Measurements from ENCODE around the gene DPYSL4.

Gene DPYSL4

DNA sequence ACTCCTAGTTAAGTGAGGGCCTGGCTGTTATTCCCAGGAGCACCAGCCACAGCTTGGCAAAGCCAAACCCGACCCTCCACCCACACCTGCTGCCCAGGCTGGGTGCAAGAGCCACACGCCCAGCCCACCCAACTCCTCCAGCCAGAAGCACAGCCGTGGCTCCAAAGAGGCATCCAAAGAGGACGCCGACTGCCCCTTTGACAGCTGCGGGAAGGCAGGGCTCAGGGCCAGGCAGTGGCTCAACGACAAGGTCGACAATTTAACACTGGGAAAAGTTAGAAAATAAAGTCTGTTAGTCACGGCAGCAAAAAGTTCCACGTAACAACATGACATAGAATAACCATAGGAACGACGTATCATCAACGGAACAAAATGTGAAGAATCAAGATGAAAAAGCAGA, 54.3 kb downstream of the DPYSL4 start:
- no peak for DNase-seq (ENCODE audit: low read depth in 2 of 2)

DNA sequence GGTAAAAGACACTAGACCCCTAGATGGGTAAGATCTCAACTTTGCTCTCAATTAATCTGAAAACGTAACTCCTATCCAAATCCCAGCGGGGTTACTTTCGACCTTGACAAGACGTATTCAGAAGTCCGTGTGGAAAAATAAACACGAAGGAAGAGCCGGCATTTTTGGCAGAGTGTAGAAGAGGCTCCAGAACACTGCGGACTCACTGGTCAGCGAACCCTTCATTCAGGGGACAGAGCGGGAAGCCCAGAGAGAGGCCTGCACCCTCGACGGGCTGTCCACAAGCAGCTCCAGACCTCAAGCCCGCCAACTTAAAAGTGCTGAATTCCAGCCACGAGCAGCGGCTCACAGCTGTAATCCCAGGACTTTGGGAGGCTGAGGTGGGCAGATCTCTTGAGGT, 54.7 kb downstream of the DPYSL4 start:
- DNase-seq (ENCODE audit: low read depth in 2 of 2) = no peak

DNA sequence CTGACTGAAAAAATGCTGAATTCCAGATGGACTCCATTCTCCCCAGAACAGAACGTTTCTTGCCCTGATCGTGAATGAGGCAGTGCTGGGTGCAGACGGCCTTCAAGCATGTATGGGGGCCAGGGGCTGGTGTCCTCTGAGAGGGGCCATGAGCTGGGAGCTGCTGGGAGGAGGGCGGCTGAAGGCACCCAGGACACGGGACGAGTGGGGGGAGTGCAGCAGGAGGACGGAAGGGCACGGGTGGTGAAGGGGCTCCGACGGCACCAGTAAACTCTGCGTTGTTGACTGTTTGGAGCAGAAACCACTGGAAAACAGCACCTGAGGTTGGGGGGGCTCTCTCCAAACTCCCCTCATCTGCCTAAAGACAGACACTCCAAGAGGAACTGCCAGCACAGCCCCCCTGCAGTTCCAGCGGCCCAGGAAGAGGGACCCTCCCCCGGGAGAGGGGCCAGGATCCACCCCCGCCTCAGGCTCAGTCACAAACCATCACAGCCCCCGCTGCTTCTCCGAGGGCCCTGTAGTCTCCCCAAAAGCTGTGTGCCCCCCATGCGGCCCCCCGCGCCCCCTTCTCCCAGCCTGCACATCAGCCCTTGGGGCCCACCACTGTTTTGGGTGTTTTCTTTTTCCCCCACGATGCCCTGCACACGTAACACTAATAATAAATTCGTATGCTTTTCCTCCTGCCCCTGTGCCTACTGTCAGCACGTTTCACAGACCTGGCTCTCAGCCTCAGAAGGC, 55.5 kb downstream of the DPYSL4 start:
- no peak for DNase-seq (ENCODE audit: low read depth in 2 of 2)

DNA sequence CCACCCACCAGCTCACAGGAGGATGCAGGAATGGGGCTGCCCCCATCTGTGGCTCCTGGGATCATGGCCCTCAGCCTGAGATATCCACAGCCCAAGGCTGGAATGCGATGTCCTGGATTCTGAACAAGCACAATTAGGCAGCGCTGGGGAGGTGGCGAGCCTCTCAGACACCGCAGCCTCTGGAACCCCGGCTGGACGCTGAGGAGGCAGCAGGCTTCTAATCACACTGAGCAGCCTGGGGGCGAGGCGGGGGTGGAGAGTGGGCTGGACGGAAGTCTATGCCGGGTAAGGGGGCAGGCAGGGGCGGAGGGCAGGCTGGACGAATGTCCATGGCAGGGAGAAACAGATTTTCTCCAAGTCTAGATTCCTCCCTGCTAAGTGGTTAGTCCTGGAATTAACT, 56.4 kb downstream of the DPYSL4 start:
- no peak for DNase-seq (ENCODE audit: low read depth in 2 of 2)

DNA sequence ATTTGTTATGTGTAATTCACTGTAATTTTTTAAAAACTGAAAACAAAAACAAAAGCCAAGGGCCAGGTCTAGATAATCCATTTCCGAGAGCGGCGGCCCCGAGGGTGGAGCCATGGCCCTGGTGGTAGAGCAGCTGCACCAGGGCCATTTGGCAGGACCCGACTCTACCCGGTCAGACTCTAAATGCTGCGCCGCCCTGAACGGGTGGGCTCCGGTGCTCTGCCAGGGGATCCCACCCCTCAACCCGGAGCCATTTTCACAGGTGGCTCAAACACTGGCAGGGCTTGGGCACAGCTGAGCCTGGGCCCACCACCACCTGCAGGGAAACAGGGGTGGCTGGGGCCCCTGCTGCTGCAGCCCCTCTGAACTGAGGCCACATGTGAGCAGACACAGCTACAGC, 56.9 kb downstream of the DPYSL4 start:
- DNase-seq (ENCODE audit: low read depth in 2 of 2) = no peak

DNA sequence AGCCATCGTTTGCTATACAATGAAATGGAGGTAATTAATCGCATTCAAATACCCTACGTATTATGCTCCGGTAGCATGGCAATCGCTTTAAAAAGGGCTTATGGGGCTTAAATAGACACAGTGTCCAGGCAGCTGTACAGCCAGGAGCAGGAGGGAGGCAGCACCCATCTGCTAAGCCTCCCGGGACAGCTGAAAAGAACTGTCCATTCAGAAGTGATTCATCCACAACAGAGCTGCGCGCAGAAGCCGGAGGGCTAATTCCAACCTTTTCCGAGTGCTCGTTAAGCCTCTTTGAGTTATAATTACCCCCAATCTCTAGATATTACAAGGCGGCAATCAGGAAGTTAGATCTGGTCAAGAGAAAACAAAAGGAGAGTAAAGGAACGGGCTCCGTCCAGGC, 58.3 kb downstream of the DPYSL4 start:
- no peak for DNase-seq (ENCODE audit: low read depth in 2 of 2)

DNA sequence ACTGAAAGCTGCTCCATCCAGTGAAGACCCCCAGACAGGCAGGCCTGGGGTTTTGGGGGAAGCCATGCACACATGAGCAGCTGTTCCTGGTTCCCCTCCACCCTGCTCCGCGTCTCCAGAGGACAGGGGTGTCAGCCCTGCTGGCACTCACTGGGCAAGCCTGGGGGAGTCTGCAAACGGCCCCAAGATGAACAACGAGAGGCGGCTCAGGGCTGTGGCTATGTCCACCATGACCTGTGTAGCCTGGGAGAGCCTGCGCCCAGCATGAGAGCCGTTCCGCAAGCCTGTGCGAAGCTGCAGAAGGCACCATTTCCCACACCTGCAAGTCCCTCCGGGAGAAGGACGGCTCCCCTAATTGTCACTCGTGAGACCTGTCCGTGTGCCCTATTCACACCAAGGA, 59.5 kb downstream of the DPYSL4 start:
- no peak for DNase-seq (ENCODE audit: low read depth in 2 of 2)

DNA sequence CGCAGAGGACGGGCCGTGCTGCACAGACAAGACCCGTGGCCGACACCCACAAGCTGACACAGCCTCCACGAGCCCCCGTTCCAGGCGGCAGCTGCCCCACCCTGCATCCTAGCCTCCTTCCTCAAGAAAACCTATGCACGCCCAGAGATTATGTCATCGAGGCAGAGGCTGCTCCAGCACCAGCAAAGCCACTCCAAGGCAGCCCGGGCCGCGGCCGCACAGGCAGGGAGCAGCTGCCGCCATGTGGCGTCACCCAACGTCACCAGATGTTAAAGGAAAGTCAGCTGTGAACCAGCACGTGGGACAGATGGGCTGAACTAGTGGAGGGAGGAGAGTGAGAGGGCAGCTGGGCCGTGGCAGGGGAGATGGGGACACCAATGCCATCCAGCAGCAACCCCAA, 61.2 kb downstream of the DPYSL4 start:
- no peak for DNase-seq (ENCODE audit: low read depth in 2 of 2)

DNA sequence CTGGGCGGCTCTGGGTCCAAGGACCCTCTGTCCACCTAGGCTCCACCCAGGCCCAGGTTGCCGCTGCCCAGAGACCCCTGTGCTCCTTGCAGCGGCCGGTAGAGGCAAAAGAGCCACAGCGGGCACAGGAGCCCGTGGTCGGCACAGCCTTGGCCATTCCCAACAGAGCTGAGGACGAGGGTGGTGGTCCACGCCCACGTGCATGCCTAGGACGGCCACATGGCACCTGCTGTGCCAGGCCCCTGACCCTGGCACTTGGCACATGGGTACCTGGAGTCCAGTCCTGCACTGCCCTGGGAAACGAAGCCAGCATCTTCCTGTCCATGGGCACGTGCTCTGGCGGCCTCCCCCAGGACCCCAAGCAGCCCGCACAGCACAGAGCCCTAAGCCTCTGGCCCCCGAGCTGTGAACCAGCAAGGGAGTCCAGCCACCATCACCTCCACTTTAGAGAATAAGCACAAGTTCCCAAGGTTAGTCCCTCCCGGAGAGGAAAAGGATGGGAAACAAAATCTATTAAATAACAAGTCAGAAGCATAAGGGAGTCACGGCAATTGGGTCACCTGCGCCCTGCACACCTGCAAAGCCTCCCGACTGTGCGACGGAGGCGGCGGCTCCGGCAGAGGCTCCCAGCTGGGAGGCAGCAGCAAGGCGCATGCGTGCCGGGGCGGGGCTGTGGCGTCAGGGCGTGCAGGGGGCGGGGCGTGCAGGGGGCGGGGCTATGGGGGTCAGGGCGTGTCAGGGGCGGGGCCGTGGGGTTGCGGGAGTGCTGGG, 61.9 kb downstream of the DPYSL4 start:
- DNase-seq (ENCODE audit: low read depth in 2 of 2) = peak; percentile 25 to 68

DNA sequence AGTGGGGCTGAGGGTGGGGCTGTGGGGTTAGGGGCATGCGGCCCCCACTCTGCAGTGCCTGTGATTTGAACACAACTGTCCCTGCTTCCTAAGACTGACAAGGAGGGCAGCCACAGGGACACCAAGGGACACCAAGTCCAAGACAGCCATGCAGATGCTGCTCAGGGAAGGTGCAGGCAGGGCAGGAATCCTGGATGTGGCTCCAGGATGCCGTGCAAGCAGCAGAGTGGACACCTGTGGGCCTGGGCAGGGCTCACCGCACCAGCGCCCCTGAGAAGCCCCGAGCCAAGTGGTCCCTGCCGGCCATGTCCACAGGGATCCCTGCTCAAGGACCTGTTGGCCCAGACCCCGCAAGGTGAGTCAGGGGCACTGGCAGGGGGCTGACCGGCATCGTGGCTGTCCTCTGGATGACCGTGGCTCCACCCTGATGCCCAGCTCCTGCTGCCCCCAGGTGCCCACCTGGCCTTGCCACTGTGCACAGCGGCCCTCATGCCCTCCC, 62.5 kb downstream of the DPYSL4 start:
- DNase-seq (ENCODE audit: low read depth in 2 of 2) = no peak

DNA sequence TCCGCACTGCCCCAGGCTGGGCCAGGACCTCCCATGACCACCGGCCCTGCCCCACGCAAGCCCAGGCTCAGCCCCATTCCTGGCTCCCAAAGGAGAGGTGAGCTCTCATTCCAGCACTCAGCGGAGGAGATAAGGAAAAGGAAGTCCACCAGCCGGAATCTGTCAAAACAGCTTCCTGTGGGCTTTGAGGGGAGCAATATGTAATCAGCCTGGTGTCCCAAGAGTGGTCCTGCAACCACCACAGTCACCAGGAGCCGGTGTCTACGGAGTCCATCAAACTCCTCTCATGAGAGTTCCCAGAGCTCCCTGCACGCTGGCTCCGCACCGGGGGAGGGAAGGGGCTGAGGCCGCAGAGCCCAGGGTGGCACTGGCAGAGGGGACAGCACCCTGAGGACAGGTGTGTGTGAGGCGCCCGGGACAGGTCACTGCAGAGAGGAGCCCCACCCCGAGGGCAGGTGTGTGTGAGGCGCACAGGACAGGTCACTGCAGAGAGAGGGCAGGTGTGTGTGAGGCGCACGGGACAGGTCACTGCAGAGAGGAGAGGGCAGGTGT, 63.2 kb downstream of the DPYSL4 start:
- no peak for DNase-seq (ENCODE audit: low read depth in 2 of 2)

DNA sequence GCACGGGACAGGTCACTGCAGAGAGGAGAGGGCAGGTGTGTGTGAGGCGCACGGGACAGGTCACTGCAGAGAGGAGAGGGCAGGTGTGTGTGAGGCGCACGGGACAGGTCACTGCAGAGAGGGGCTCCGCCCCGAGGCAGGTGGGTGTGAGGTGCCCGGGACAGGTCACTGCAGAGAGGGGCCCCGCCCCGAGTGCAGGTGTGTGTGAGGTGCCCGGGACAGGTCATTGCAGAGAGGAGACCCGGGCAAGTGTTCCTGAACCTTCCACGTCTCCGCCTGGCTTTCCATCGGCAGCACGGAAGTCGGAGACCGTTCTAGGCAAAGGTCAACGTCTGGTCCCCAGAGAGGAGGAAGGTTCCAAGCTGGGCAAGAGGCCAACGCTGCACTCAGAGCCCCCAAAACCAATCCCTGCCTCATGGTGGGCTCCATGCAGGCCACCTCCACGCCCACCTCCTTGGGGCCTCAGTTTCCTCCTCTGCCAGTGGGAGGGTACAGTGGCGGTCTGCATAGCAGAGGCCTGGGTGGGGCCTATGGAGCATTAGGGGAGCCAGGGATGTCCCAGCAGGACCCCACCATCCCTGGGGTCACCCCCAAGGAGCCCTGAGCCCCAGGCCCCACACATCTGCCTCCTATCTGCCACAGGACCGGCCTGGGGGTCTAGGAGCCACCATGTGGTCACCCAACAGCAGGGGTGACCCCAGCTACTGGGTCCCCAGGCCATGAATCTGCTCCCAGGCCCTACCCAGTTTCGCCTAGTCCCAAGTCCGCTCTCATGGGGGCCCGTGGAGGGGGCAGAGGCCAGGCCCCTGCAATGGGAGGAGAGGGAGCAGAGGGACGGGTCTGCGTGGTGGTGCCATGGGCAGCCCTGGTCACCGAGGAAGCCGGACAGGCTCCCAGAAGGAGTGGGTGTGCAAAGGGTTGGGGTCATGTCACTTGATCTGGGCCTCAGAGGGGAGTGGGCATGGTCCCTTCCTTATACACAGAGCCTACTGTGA, 64.0 kb downstream of the DPYSL4 start:
- DNase-seq (ENCODE audit: low read depth in 2 of 2) = no peak

DNA sequence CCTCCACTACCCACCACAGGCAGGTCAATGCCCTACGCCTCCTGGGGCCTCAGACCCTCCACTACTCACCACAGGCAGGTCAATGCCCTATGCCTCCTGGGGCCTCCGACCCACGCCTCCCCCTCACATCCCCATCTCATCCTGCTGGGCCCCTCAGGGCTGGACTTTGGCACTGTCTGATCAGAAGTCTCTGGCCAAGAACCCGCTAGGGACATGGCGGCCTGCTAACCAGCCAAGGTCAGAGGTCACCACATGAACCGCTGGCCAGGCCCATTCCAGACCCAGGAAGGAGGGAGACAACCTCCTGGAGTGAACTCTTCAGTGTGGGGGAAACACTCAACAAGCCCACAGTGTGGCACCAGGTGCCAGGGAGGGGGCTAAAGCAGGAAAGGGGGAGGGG, 65.2 kb downstream of the DPYSL4 start:
- no peak for DNase-seq (ENCODE audit: low read depth in 2 of 2)

DNA sequence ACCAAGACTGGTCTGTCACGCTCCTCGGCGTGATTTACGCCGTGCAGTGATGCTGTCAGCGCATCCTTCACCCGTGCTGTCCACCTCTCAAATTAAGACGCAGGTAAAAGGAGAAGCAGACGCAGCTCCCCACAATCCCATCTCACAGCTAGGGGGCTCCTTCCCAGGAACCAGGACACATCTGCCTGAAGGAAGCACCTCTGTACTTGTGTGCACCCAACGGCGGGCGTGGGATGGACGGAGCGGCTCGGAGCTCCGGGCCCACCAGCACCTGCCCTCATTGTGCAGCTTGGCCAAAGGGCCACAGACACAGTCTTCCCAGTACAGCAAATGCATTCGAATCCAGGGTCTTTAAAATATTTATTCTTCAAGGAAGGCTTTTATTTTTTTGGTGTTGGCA, 65.7 kb downstream of the DPYSL4 start:
- DNase-seq (ENCODE audit: low read depth in 2 of 2) = no peak

DNA sequence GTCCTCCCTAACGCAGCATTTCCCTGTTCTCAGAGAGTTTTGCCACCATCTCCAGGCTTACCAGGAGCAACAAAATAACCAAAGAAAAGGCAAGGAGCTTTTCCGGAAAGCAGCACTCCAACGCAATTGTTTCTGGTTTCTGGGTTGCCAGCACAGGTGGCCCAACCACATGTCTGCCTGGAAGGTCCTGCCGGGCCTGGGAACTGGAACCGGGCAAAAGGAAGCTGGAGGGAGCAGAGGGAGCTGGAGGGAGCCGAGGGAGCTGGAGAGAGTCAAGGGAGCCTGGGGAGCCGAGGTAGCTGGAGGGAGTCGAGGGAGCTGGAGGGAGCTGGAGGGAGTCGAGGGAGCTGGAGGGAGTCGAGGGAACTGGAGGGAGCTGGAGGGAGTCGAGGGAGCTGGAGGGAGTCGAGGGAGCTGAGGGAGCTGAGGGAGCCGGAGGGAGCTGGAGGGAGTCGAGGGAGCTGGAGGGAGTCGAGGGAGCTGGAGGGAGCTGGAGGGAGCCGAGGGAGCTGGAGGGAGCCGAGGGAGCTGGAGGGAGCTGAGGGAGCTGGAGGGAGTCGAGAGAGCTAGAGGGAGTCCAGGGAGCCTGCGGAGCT, 66.4 kb downstream of the DPYSL4 start:
- DNase-seq (ENCODE audit: low read depth in 2 of 2) = no peak

DNA sequence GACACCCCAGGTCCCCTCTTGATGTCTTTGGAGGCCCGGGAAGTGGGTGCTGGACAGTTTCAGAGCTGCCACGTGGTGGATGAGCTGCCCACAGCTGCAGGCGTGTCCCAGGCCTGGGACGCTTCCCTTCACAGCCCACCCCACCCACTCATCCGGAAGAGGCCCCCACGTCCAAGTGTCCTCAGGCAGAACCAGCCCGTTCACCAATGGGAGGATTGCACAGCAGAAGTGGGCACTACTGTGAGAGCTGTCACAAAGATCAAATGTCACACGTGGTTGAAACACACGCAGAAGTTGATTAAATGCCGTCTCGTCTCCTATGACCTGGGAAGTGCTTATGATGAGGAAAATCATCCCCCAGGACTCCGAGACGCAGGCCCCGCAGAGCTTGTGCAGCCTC, 68.1 kb downstream of the DPYSL4 start:
- DNase-seq (ENCODE audit: low read depth in 2 of 2) = no peak

Measured in stimulated activated CD4-positive, alpha-beta T cell treated with anti-CD3 and anti-CD28 coated beads, Interleukin-1b, Interleukin-23, amount 100 ng/mL, for 4 hours (primary cell).